Measurements from ENCODE around the gene ASPDH. TPM values are rescaled to one million over a fixed set of nuclear protein-coding genes. Genes with fewer than 3 reads are reported as not detected.

Gene ASPDH
- total and polyA plus RNA-seq, 2 donors (not counting 3 experiments of a cell fraction or from before 2014, with no cell fraction given) = not detected

DNA sequence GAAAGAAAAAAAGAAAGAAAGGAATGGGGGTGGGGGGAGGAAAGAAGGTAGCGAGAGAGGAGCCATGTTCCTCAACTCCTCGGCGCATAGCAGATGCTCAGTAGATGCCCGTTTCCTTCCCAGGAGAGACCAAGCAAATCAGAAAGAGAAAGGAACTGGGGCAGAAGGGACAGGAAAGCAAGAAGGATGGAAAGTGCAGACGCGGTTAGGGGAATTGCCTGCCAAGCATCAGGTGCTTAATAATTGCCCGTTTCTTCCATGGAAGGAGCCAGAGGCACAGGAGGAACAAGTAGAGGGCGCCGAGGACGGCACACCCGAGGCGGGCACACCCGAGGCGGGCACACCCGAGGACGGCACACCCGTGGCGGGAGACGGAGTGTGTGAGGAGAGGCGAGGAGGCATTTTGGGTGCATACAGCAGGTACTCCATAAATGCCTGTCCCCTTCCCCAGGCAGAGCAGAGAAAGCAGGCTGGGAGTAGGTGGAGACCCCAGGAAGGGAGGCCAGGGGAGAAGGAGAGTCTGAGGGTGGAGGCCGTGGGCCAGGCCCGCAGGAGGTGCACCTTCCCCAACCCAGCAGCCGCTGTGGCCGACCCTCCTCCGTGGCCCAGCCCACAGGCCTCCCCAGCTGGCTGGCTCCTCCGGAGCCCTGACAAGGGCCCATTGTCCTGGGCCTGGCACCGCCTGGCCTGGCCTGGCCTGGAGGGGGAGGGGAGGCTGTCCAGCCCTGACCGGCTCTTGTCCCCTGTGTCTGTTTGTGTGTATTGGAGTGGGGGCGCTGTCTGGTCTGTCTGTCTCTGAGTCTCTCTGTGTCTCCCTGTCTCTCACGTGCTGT lies 17.3 kb downstream of the ASPDH start:
- TF ChIP-seq, protein P1, sequence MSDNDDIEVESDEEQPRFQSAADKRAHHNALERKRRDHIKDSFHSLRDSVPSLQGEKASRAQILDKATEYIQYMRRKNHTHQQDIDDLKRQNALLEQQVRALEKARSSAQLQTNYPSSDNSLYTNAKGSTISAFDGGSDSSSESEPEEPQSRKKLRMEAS (IDR thresholded peaks at IDR 0.05; ENCODE audit: insufficient read depth, insufficient read length) = no peak
- TF ChIP-seq, protein P2, sequence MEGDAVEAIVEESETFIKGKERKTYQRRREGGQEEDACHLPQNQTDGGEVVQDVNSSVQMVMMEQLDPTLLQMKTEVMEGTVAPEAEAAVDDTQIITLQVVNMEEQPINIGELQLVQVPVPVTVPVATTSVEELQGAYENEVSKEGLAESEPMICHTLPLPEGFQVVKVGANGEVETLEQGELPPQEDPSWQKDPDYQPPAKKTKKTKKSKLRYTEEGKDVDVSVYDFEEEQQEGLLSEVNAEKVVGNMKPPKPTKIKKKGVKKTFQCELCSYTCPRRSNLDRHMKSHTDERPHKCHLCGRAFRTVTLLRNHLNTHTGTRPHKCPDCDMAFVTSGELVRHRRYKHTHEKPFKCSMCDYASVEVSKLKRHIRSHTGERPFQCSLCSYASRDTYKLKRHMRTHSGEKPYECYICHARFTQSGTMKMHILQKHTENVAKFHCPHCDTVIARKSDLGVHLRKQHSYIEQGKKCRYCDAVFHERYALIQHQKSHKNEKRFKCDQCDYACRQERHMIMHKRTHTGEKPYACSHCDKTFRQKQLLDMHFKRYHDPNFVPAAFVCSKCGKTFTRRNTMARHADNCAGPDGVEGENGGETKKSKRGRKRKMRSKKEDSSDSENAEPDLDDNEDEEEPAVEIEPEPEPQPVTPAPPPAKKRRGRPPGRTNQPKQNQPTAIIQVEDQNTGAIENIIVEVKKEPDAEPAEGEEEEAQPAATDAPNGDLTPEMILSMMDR (IDR thresholded peaks at IDR 0.05; ENCODE audit: extremely low read depth in 1 of 2, insufficient read depth in 1 of 2, low read depth in 1 of 2, low read length in 2 of 2) = no peak
- TF ChIP-seq POLR2A (IDR thresholded peaks at IDR 0.05; ENCODE audit: low read depth, low read length) (no peak), JUN (IDR thresholded peaks at IDR 0.05; ENCODE audit: borderline replicate concordance, insufficient read depth, insufficient read length, low read depth) (no peak), MYC (IDR thresholded peaks at IDR 0.05; ENCODE audit: low read depth, low read length) (no peak), POLR2AphosphoS5 (IDR thresholded peaks at IDR 0.05; ENCODE audit: insufficient read depth, low read depth, low read length) (no peak)
- Histone ChIP-seq H3K27ac (ENCODE audit: insufficient read depth, low read depth, low read length) (no peak overlapping the region), H3K4me3 (replicated peaks in 1 of 3; ENCODE audit: insufficient read depth in 1 of 3, low read depth in 1 of 3, low read length in 3 of 3) (no peak overlapping the region), H3K4me2 (ENCODE audit: insufficient read depth, low read length) (no peak overlapping the region), H3K9me1 (replicated peaks; ENCODE audit: control insufficient read depth, extremely low read depth, insufficient read depth, low read length) (no peaks in the 10 kb centered on the region), H3K9me3 (replicated peaks; ENCODE audit: control insufficient read depth, insufficient read depth, low read length) (no peaks in the 10 kb centered on the region), H3K27me3 (ENCODE audit: control insufficient read depth in 2 of 2, insufficient read depth in 2 of 2, low read length in 2 of 2) (peaks cover 5 to 7% of the 10 kb centered on the region in 2 experiments), H3K36me3 (ENCODE audit: control insufficient read depth in 2 of 2, extremely low read depth in 1 of 2, insufficient read depth in 2 of 2, low read length in 2 of 2) (no peaks in the 10 kb centered on the region), H3K79me2 (ENCODE audit: control insufficient read depth, insufficient read depth, low read length) (no peaks in the 10 kb centered on the region), H3K9ac (replicated peaks; ENCODE audit: extremely low read depth, insufficient read depth, low read length) (no peak overlapping the region), H2AFZ (ENCODE audit: low read depth, low read length) (no peak overlapping the region), H4K20me1 (replicated peaks; ENCODE audit: control insufficient read depth, extremely low read depth, insufficient read depth, low read length) (no peaks in the 10 kb centered on the region), H3K4me1 (ENCODE audit: control insufficient read depth, extremely low read depth, insufficient read depth, low read length) (no peaks in the 10 kb centered on the region)
- CTCF ChIA-PET = interaction anchor here (1.2 kb wide), 1 partner anchor 10 kb away, joined by 3 read pairs; no protein-coding TSS in a partner anchor
- intact Hi-C loops (cut with micrococcal nuclease) = no loop called here
- no TSS peak for BruUV-seq (replicated peaks)
- POLR2A ChIA-PET = no interaction called here
- dilution Hi-C loops (cut with MboI; ENCODE audit: extremely low pct_ligation_motif_present, low sequenced_read_pairs) = no loop called here
- DNase-seq (ENCODE audit: low read depth, low spot score) = no peak
- no peak for FAIRE-seq

Measured in endothelial cell of umbilical vein (primary cell).